ENCODE measurements around the gene C16orf86.
A peak's percentile ranks its signal among the peaks of the same experiment; 100 is the strongest.

The C16orf86 gene

DNA sequence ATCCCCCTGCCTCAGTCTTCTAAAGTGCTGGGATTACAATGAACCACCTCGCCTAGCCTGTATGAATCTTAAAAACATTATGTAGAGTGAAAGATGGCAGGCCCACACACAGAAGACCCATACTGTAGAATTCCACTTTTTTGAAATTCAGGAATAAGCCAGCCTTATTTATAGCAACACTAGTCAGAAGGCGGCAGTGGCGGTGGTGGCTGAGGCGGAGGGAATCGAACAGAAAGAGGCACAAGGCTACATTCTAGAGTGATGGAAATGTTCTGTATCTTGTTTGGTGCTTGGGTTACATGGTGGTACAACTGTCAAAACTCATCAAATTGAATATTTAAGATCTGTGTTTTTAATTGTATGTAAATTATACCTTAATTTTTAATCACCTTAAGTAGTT is 41.2 kb downstream of the C16orf86 start:
- peaks cover 0 to 5% of the 10 kb centered on the region in 2 donors for H3K36me3 ChIP-seq (ENCODE audit: control insufficient read depth in 1 of 2, insufficient read depth in 2 of 2, low read length in 2 of 2)
- H3K4me1 ChIP-seq (ENCODE audit: control insufficient read depth in 1 of 2, insufficient read depth in 2 of 2, low read length in 2 of 2), result peaks cover 0 to 8% of the 10 kb centered on the region in 2 donors
- no peaks in the 10 kb centered on the region for H3K9me3 ChIP-seq (ENCODE audit: control insufficient read depth in 1 of 2, low read length in 2 of 2)
- no peak overlapping the region for H3K9ac ChIP-seq (ENCODE audit: low read depth in 1 of 2, low read length in 2 of 2)
- no peak overlapping the region for H3K4me3 ChIP-seq (ENCODE audit: low read depth in 1 of 2, low read length in 2 of 2)
- H3K27me3 ChIP-seq (ENCODE audit: control insufficient read depth in 1 of 2, insufficient read depth in 2 of 2, low read length in 2 of 2), result no peaks in the 10 kb centered on the region
- H3K27ac ChIP-seq (ENCODE audit: low read depth, low read length), result no peak overlapping the region

DNA sequence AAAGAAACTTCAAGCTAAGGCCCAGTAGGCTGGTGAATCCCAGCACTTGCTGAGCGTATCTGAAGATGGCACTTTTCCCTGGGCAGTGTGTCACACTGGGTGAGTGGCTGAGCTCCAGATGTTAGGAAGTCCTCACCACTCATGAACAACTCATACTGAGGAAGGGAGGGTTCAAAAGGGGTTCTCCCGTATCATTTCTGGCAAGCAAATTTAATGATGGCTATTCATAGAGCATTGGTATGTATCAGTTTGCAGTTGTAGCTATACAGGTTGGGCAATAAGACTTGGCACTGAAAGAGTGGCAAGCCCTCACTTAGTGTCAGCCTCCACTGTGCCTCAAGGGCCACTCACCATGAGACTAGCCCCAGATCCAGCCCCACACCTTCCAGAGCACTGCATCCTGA is 41.8 kb downstream of the C16orf86 start:
- Histone ChIP-seq H3K4me3 (ENCODE audit: low read depth in 1 of 2, low read length in 2 of 2) (no peak overlapping the region), H3K36me3 (ENCODE audit: control insufficient read depth in 1 of 2, insufficient read depth in 2 of 2, low read length in 2 of 2) (peaks cover 0 to 5% of the 10 kb centered on the region in 2 donors), H3K4me1 (ENCODE audit: control insufficient read depth in 1 of 2, insufficient read depth in 2 of 2, low read length in 2 of 2) (peaks cover 0 to 8% of the 10 kb centered on the region in 2 donors), H3K27me3 (ENCODE audit: control insufficient read depth in 1 of 2, insufficient read depth in 2 of 2, low read length in 2 of 2) (no peaks in the 10 kb centered on the region), H3K9ac (ENCODE audit: low read depth in 1 of 2, low read length in 2 of 2) (no peak overlapping the region), H3K9me3 (ENCODE audit: control insufficient read depth in 1 of 2, low read length in 2 of 2) (no peaks in the 10 kb centered on the region), H3K27ac (ENCODE audit: low read depth, low read length) (no peak overlapping the region)

DNA sequence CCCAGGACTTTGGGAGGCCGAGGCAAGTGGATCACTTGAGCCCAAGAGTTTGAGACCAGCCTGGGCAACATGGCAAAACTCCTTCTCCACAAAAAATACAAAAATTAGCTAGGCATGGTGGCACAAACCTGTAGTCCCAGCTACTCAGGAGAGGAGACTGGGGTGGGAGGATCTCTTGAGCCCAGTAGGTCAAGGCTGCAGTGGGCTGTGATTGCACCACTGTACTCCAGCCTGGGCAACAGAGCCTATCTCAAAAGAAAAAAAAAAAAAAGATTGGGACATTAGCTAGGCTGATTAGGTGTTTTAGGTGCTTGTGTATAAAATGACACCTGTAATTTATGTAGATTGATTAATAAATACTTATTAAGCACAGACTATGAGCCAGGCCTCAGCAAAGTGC is 42.4 kb downstream of the C16orf86 start:
- no peaks in the 10 kb centered on the region for H3K27me3 ChIP-seq (ENCODE audit: control insufficient read depth in 1 of 2, insufficient read depth in 2 of 2, low read length in 2 of 2)
- peaks cover 5 to 8% of the 10 kb centered on the region in 2 donors for H3K4me1 ChIP-seq (ENCODE audit: control insufficient read depth in 1 of 2, insufficient read depth in 2 of 2, low read length in 2 of 2)
- no peak overlapping the region for H3K27ac ChIP-seq (ENCODE audit: low read depth, low read length)
- no peak overlapping the region for H3K4me3 ChIP-seq (ENCODE audit: low read depth in 1 of 2, low read length in 2 of 2)
- H3K9me3 ChIP-seq (ENCODE audit: control insufficient read depth in 1 of 2, low read length in 2 of 2), result no peaks in the 10 kb centered on the region
- no peak overlapping the region for H3K9ac ChIP-seq (ENCODE audit: low read depth in 1 of 2, low read length in 2 of 2)
- H3K36me3 ChIP-seq (ENCODE audit: control insufficient read depth in 1 of 2, insufficient read depth in 2 of 2, low read length in 2 of 2), result peaks cover 0 to 5% of the 10 kb centered on the region in 2 donors

DNA sequence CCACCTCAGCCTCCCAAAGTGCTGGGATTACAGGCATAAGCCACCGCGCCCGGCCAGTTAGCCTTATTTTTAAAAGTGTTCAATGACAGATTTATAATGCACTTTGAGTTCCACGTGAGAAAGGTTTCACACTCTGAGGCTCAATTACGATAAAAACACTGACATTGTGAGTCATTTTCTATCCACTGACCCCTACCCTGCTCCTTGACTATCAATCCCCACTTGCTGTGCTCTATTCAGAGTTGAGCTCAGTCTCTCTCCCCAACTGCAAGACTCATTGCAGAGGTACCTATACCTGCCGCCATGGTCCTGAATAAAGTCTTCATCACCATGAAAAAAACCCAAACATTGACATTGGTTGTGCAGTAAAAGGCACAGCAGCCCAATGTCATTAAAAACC is 44.0 kb downstream of the C16orf86 start:
- no peak overlapping the region for H3K9ac ChIP-seq (ENCODE audit: low read depth in 1 of 2, low read length in 2 of 2)
- H3K27ac ChIP-seq (ENCODE audit: low read depth, low read length), result no peak overlapping the region
- H3K4me1 ChIP-seq (ENCODE audit: control insufficient read depth in 1 of 2, insufficient read depth in 2 of 2, low read length in 2 of 2), result peaks cover 15 to 20% of the 10 kb centered on the region in 2 donors
- H3K36me3 ChIP-seq (ENCODE audit: control insufficient read depth in 1 of 2, insufficient read depth in 2 of 2, low read length in 2 of 2), result no peaks in the 10 kb centered on the region
- H3K9me3 ChIP-seq (ENCODE audit: control insufficient read depth in 1 of 2, low read length in 2 of 2), result no peaks in the 10 kb centered on the region
- H3K27me3 ChIP-seq (ENCODE audit: control insufficient read depth in 1 of 2, insufficient read depth in 2 of 2, low read length in 2 of 2), result no peaks in the 10 kb centered on the region
- no peak overlapping the region for H3K4me3 ChIP-seq (ENCODE audit: low read depth in 1 of 2, low read length in 2 of 2)

DNA sequence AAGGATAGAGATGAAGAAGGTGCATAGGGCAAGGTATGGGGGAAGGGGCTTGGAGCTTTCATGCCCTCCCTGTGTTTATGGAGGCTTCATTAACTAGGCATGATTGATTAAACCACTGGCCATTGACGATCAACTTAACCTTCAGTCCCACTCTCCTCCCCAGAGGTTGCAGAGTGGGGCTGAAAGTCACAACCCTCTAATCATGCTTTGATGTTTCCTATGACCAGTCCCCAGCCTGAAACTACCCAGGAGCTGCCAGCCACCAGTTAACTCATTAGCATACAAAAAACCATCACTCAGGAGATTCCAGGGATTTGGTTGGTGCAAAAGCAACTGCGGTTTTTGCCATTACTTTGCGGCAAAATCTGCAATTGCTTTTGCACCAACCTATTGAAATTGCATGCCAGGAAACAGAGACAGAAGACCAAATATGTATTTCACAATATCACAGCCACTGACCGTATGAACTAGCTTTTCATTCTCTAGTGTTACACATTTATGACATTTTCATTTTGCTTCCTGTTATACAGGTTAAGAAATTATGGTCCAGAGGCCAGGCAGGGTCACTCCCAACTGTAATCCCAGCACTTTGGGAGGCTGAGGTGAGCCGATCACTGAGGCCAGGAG is 47.1 kb downstream of the C16orf86 start:
- Histone ChIP-seq H3K36me3 (ENCODE audit: control insufficient read depth in 1 of 2, insufficient read depth in 2 of 2, low read length in 2 of 2) (no peaks in the 10 kb centered on the region), H3K4me1 (ENCODE audit: control insufficient read depth in 1 of 2, insufficient read depth in 2 of 2, low read length in 2 of 2) (peaks cover 45 to 46% of the 10 kb centered on the region in 2 donors), H3K9ac (ENCODE audit: low read depth in 1 of 2, low read length in 2 of 2) (no peak overlapping the region), H3K9me3 (ENCODE audit: control insufficient read depth in 1 of 2, low read length in 2 of 2) (no peaks in the 10 kb centered on the region), H3K4me3 (ENCODE audit: low read depth in 1 of 2, low read length in 2 of 2) (no peak overlapping the region), H3K27me3 (ENCODE audit: control insufficient read depth in 1 of 2, insufficient read depth in 2 of 2, low read length in 2 of 2) (no peaks in the 10 kb centered on the region), H3K27ac (ENCODE audit: low read depth, low read length) (no peak overlapping the region)

DNA sequence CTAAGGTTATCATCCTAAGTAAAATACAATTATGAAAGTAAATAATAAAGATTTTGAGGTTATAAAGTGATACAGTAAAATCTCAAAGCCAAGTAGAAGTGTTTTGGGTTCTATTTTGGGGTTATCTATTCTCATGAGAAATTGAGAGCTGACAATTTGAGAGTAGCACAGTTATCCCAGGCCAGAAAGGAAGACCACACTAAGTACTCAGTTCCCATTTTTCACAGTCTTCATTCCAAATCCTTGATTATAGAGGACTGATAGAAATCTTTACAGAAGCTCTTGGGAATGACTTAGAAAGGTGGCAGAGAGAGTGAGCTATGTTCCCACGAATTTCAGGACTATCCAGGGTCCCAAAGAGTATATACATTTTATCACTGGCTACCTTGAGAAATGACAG is 47.9 kb downstream of the C16orf86 start:
- Histone ChIP-seq H3K9me3 (ENCODE audit: control insufficient read depth in 1 of 2, low read length in 2 of 2) (no peaks in the 10 kb centered on the region), H3K4me1 (ENCODE audit: control insufficient read depth in 1 of 2, insufficient read depth in 2 of 2, low read length in 2 of 2) (peaks cover 41 to 45% of the 10 kb centered on the region in 2 donors), H3K9ac (ENCODE audit: low read depth in 1 of 2, low read length in 2 of 2) (no peak overlapping the region), H3K27ac (ENCODE audit: low read depth, low read length) (no peak overlapping the region), H3K36me3 (ENCODE audit: control insufficient read depth in 1 of 2, insufficient read depth in 2 of 2, low read length in 2 of 2) (no peaks in the 10 kb centered on the region), H3K4me3 (ENCODE audit: low read depth in 1 of 2, low read length in 2 of 2) (peak overlapping the region; percentile 11 to 33), H3K27me3 (ENCODE audit: control insufficient read depth in 1 of 2, insufficient read depth in 2 of 2, low read length in 2 of 2) (no peaks in the 10 kb centered on the region)

DNA sequence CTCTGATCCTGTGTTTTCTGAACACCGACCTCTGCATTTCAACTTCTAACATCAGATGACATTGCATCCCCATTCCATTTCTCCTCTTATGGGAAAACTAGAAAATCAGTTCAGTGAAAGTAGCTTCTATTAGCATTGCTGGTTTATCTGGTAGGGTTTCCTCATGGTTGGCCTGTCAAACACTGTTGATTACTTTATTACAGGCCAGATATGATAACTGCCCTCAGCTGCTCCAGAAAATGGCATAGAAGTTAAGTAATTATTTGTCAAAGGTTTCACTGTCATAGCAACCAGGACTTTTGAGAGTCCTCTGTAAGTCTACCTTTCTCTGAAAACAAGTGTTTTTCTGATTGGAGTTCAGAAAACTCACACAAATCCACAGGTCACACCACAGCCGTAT is 49.5 kb downstream of the C16orf86 start:
- no peaks in the 10 kb centered on the region for H3K36me3 ChIP-seq (ENCODE audit: control insufficient read depth in 1 of 2, insufficient read depth in 2 of 2, low read length in 2 of 2)
- H3K9me3 ChIP-seq (ENCODE audit: control insufficient read depth in 1 of 2, low read length in 2 of 2), result no peaks in the 10 kb centered on the region
- H3K4me1 ChIP-seq (ENCODE audit: control insufficient read depth in 1 of 2, insufficient read depth in 2 of 2, low read length in 2 of 2), result peaks cover 44 to 50% of the 10 kb centered on the region in 2 donors
- H3K4me3 ChIP-seq (ENCODE audit: low read depth in 1 of 2, low read length in 2 of 2), result peak overlapping the region; percentile 27 to 40
- H3K27me3 ChIP-seq (ENCODE audit: control insufficient read depth in 1 of 2, insufficient read depth in 2 of 2, low read length in 2 of 2), result no peaks in the 10 kb centered on the region
- no peak overlapping the region for H3K9ac ChIP-seq (ENCODE audit: low read depth in 1 of 2, low read length in 2 of 2)
- no peak overlapping the region for H3K27ac ChIP-seq (ENCODE audit: low read depth, low read length)

All from duodenal mucosa (tissue), 2 donors.